Measurements from ENCODE around the gene KCNT2.

KCNT2 gene

DNA sequence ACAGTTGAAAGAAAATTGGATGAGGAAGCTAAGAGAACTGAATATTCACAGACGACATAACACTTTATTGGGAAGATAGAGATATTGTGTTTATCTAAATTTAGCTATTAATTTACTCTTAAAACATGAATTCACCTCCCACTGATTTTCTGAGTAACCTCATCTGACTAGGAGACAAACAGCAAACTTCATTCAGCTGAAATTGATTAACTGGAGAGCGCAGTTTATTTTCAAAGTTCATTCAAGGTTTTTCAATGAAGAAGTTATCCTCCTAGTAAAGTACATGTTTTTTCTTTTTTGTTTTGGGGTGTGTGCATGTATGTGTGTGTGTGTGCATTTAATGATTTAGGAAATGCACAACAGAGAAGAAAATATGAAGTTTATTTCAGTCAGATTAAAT, 215.0 kb downstream of the KCNT2 start:
- DNase-seq (ENCODE audit: extremely low spot score): no peak
- CTCF ChIA-PET: no interaction called here
- POLR2A ChIA-PET: no interaction called here
- TF ChIP-seq BHLHE40 (IDR thresholded peaks at IDR 0.05; ENCODE audit: borderline replicate concordance) (no peak), SP1 (IDR thresholded peaks at IDR 0.05) (no peak), CTBP1 (IDR thresholded peaks at IDR 0.05; ENCODE audit: borderline replicate concordance) (no peak), FOXM1 (IDR thresholded peaks at IDR 0.05; ENCODE audit: borderline replicate concordance) (no peak), HDGF (IDR thresholded peaks at IDR 0.05; ENCODE audit: borderline replicate concordance) (no peak), NFRKB (IDR thresholded peaks at IDR 0.05) (no peak), FOXA1 (IDR thresholded peaks at IDR 0.05) (no peak), FOXK2 (IDR thresholded peaks at IDR 0.05) (no peak)
- TF ChIP-seq, protein P1, sequence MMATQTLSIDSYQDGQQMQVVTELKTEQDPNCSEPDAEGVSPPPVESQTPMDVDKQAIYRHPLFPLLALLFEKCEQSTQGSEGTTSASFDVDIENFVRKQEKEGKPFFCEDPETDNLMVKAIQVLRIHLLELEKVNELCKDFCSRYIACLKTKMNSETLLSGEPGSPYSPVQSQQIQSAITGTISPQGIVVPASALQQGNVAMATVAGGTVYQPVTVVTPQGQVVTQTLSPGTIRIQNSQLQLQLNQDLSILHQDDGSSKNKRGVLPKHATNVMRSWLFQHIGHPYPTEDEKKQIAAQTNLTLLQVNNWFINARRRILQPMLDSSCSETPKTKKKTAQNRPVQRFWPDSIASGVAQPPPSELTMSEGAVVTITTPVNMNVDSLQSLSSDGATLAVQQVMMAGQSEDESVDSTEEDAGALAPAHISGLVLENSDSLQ (IDR thresholded peaks at IDR 0.05): no peak

DNA sequence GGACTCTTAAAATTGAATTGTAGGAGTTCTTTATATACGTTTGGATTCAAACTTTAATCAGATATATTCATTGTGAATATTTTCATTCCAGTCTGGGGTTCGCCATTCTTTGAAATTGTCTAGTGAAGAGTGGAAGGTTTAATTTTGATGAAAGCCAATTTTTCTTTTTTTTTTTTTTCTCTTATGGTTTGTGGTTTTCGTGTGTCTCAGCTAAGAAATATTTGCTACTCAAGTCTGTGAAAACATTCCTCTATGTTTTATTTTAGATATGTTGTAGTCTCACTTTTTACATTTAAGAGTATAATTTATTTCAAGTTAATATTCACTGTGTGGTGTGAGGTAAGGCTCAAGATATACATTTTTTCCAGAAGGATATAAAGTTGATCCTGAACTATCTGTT, 220.5 kb downstream of the KCNT2 start:
- ChIA-PET POLR2A (no interaction called here), CTCF (no interaction called here)
- DNase-seq (ENCODE audit: extremely low spot score): no peak
- TF ChIP-seq FOXA1 (IDR thresholded peaks at IDR 0.05) (no peak), SP1 (IDR thresholded peaks at IDR 0.05) (no peak), FOXK2 (IDR thresholded peaks at IDR 0.05) (no peak), FOXM1 (IDR thresholded peaks at IDR 0.05; ENCODE audit: borderline replicate concordance) (no peak), LEF1 (IDR thresholded peaks at IDR 0.05; ENCODE audit: borderline replicate concordance) (no peak), ZNF384 (IDR thresholded peaks at IDR 0.05) (no peak), L3MBTL2 (conservative IDR thresholded peaks at IDR 0.05) (no peak), ELF4 (IDR thresholded peaks at IDR 0.05) (no peak), SUZ12 (IDR thresholded peaks at IDR 0.05) (no peak), HDGF (IDR thresholded peaks at IDR 0.05; ENCODE audit: borderline replicate concordance) (no peak), CTBP1 (IDR thresholded peaks at IDR 0.05; ENCODE audit: borderline replicate concordance) (no peak), ARNT (IDR thresholded peaks at IDR 0.05) (no peak), TARDBP (IDR thresholded peaks at IDR 0.05) (no peak), BHLHE40 (IDR thresholded peaks at IDR 0.05; ENCODE audit: borderline replicate concordance) (no peak), NFRKB (IDR thresholded peaks at IDR 0.05) (no peak)
- TF ChIP-seq, protein P1 (IDR thresholded peaks at IDR 0.05): no peak

DNA sequence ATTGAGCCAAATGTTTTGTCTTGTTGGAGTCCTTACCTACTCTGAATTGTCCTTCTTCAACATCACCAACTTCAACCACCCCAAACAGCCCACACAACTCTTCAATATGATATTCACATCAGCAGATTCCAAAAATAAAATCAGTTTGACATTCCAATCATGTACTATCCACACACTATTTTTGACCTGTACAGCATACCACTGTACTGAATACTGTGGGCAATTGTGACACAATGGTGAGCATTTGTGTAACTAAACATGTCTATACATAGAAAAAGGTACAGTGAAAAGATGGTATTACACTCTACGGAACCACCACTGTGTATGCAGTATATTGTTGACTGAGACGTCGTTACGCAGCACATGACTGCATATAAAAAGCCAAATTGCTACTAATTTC, 223.1 kb downstream of the KCNT2 start:
- TF ChIP-seq SUZ12 (IDR thresholded peaks at IDR 0.05): no peak
- TF ChIP-seq ELF4 (IDR thresholded peaks at IDR 0.05): no peak
- no peak for TF ChIP-seq FOXK2 (IDR thresholded peaks at IDR 0.05)
- TF ChIP-seq ZNF384 (IDR thresholded peaks at IDR 0.05): no peak
- TF ChIP-seq, protein P1 (IDR thresholded peaks at IDR 0.05): no peak
- no peak for TF ChIP-seq CTBP1 (IDR thresholded peaks at IDR 0.05; ENCODE audit: borderline replicate concordance)
- ChIA-PET CTCF (no interaction called here), POLR2A (no interaction called here)
- no peak for DNase-seq (ENCODE audit: extremely low spot score)

DNA sequence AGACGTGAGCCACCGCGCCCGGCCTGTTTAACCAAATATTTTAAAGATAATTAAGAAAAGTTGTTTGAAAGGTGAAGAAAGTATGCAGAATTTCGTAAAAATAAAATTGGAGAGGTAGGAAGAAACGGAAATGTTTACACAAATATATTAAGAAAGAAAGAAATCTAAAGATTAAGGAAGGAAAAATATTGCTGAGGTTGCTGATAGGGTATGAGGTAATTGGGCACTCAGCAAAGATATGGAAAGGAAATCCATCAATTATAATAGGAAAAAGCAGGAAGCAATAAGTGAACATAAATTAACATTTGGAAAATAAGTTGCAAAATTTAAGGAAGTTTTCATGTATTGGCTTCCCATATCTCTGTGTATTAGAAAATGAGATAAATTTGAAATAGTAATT, 225.9 kb downstream of the KCNT2 start:
- CTCF ChIA-PET: no interaction called here
- POLR2A ChIA-PET: no interaction called here
- DNase-seq (ENCODE audit: extremely low spot score): no peak
- no peak for TF ChIP-seq ARNT (IDR thresholded peaks at IDR 0.05)
- TF ChIP-seq HDGF (IDR thresholded peaks at IDR 0.05; ENCODE audit: borderline replicate concordance): no peak
- no peak for TF ChIP-seq FOXM1 (IDR thresholded peaks at IDR 0.05; ENCODE audit: borderline replicate concordance)
- TF ChIP-seq TARDBP (IDR thresholded peaks at IDR 0.05): no peak
- no peak for TF ChIP-seq ZNF384 (IDR thresholded peaks at IDR 0.05)
- TF ChIP-seq FOXK2 (IDR thresholded peaks at IDR 0.05): no peak
- no peak for TF ChIP-seq BHLHE40 (IDR thresholded peaks at IDR 0.05; ENCODE audit: borderline replicate concordance)
- no peak for TF ChIP-seq ELF4 (IDR thresholded peaks at IDR 0.05)
- no peak for TF ChIP-seq L3MBTL2 (conservative IDR thresholded peaks at IDR 0.05)
- TF ChIP-seq, protein P1 (IDR thresholded peaks at IDR 0.05): no peak
- TF ChIP-seq NFRKB (IDR thresholded peaks at IDR 0.05): no peak
- TF ChIP-seq LEF1 (IDR thresholded peaks at IDR 0.05; ENCODE audit: borderline replicate concordance): no peak
- TF ChIP-seq CTBP1 (IDR thresholded peaks at IDR 0.05; ENCODE audit: borderline replicate concordance): no peak
- TF ChIP-seq SUZ12 (IDR thresholded peaks at IDR 0.05): no peak

DNA sequence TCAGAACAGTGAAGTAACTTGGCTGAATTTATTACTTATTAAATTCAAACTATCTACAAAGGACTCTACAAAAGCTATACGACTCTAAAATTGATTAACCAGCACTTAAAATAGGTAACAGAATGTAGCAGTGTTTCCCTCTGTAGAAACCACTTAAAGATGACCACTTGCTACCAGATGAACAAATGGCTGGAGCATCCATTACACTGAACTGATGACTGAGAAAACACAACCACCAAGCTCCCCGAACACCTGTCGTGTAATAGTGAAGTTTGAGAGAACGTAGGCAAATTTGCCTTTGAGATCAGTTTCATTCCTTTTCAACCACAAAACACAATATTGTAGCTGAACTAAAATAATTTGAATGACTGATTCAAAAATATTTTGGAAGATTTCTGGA, 226.7 kb downstream of the KCNT2 start:
- ChIA-PET CTCF (no interaction called here), POLR2A (no interaction called here)
- DNase-seq (ENCODE audit: extremely low spot score): no peak
- TF ChIP-seq NFRKB (IDR thresholded peaks at IDR 0.05) (no peak), LEF1 (IDR thresholded peaks at IDR 0.05; ENCODE audit: borderline replicate concordance) (no peak), L3MBTL2 (conservative IDR thresholded peaks at IDR 0.05) (no peak), TARDBP (IDR thresholded peaks at IDR 0.05) (no peak), ZNF384 (IDR thresholded peaks at IDR 0.05) (no peak), SP1 (IDR thresholded peaks at IDR 0.05) (no peak), CTBP1 (IDR thresholded peaks at IDR 0.05; ENCODE audit: borderline replicate concordance) (no peak), FOXM1 (IDR thresholded peaks at IDR 0.05; ENCODE audit: borderline replicate concordance) (no peak), BHLHE40 (IDR thresholded peaks at IDR 0.05; ENCODE audit: borderline replicate concordance) (no peak), FOXK2 (IDR thresholded peaks at IDR 0.05) (no peak), ARNT (IDR thresholded peaks at IDR 0.05) (no peak), FOXA1 (IDR thresholded peaks at IDR 0.05) (no peak), ELF4 (IDR thresholded peaks at IDR 0.05) (no peak), SUZ12 (IDR thresholded peaks at IDR 0.05) (no peak), HDGF (IDR thresholded peaks at IDR 0.05; ENCODE audit: borderline replicate concordance) (no peak)
- TF ChIP-seq, protein P1 (IDR thresholded peaks at IDR 0.05): no peak

Measured in HEK293T (cell line).